Activated CD4-positive, CD25-positive, alpha-beta regulatory T cell treated with anti-CD3 and anti-CD28 coated beads, Interleukin-2, amount 50 U/mL, for 24 hours (primary cell): ENCODE data around the gene ATAD3C.
A peak's percentile ranks its signal among the peaks of the same experiment; 100 is the strongest.
"Not testable (repeated sequence)": the region's sequence is repeated elsewhere in the genome, so short reads cannot be mapped to it uniquely, and the experiment has no call there.

Source experiments
- ATAC-seq, 2 donors: fragments of 150-1000 bp; cut with Tn5 transposase; one replicate each; pipeline ENCODE4 v1.10.0; 2021; ENCODE audit warnings: mild to moderate bottlenecking in 1 of 2, moderate library complexity in 1 of 2

Gene ATAD3C

GRCh38 chr1:1449099-1449739 is at the start of gene ATAD3C:
ATAD3C (plus strand) TSS chr1:1449689; CDS start chr1:1450684, 995 bp downstream.
- no peak for ATAC-seq

- no peak for ATAC-seq
Observed at GRCh38 chr1:1399872-1400575, 49.5 kb upstream of the ATAD3C start.

GRCh38 chr1:1400576-1401456 is 48.7 kb upstream of the ATAD3C start:
- ATAC-seq, result no peak

GRCh38 chr1:1401457-1402010 is 48.0 kb upstream of the ATAD3C start:
- no peak for ATAC-seq

- ATAC-seq, result no peak
Observed at GRCh38 chr1:1402072-1402900, 47.2 kb upstream of the ATAD3C start.

GRCh38 chr1:1402901-1403392 is 46.5 kb upstream of the ATAD3C start:
- ATAC-seq, result not testable (repeated sequence)

- no peak for ATAC-seq
Observed at GRCh38 chr1:1403653-1404052, 45.8 kb upstream of the ATAD3C start.

GRCh38 chr1:1406101-1406820 is 43.2 kb upstream of the ATAD3C start:
- ATAC-seq, result no peak

GRCh38 chr1:1406821-1407635 is 42.5 kb upstream of the ATAD3C start, which contains the start of gene MRPL20:
MRPL20 (minus strand) TSS chr1:1407293; CDS start chr1:1407217, 76 bp downstream.
- ATAC-seq, result peak; percentile 96 to 98

- ATAC-seq, result peak; percentile 4 to 5
Observed at GRCh38 chr1:1407636-1408318, 41.7 kb upstream of the ATAD3C start.

GRCh38 chr1:1410238-1410637 is 39.3 kb upstream of the ATAD3C start:
- ATAC-seq, result not testable (repeated sequence)

GRCh38 chr1:1411626-1412025 is 37.9 kb upstream of the ATAD3C start:
- ATAC-seq, result no peak

GRCh38 chr1:1412311-1412902 is 37.1 kb upstream of the ATAD3C start:
- ATAC-seq, result not testable (repeated sequence)

GRCh38 chr1:1415751-1416150 is 33.7 kb upstream of the ATAD3C start:
- no peak for ATAC-seq

GRCh38 chr1:1417396-1417795 is 32.1 kb upstream of the ATAD3C start:
- ATAC-seq, result not testable (repeated sequence)

- ATAC-seq, result peak; percentile 35 to 51
Observed at GRCh38 chr1:1417825-1418463, 31.5 kb upstream of the ATAD3C start.

GRCh38 chr1:1418464-1419362 is 30.8 kb upstream of the ATAD3C start:
- ATAC-seq, result no peak
